ENCODE data around the gene RARB.

DNA sequence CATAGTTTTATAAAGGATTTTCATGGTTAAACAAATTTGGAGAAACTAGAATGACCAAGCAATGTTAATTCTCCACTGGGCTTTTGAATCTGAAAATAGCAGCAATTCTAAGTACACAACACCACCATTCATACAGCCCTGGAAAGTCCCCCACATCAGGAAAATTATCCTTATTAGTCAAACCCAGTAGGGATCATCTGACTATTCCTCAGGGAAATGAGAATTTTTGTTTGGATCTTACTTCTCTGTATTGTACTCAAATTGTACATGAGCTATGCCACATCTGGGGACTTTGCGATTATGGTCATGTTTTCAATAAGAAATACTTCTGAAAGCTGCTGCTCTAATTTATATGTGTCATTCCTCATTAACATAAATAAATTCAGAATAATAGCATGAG, 46.0 kb downstream of the RARB start:
- TF ChIP-seq OSR1 (CRISPR knock-in tag; IDR thresholded peaks at IDR 0.05) (no peak), TCF4 (CRISPR knock-in tag; IDR thresholded peaks at IDR 0.05; ENCODE audit: borderline replicate concordance) (no peak), RARB (CRISPR knock-in tag; IDR thresholded peaks at IDR 0.05) (no peak), ARNTL (CRISPR knock-in tag; IDR thresholded peaks at IDR 0.05; ENCODE audit: borderline replicate concordance, low read depth) (no peak), PPARA (CRISPR knock-in tag; IDR thresholded peaks at IDR 0.05; ENCODE audit: borderline replicate concordance) (no peak), ESRRG (CRISPR knock-in tag; IDR thresholded peaks at IDR 0.05) (no peak), ZC3H10 (CRISPR knock-in tag; IDR thresholded peaks at IDR 0.05) (no peak), ZNF565 (CRISPR knock-in tag; conservative IDR thresholded peaks at IDR 0.05; ENCODE audit: low read depth) (no peak), TOX (CRISPR knock-in tag; IDR thresholded peaks at IDR 0.05; ENCODE audit: borderline replicate concordance) (no peak), ISL1 (CRISPR knock-in tag; IDR thresholded peaks at IDR 0.05) (no peak), GLIS3 (CRISPR knock-in tag; IDR thresholded peaks at IDR 0.05) (no peak)
- TF ChIP-seq, protein P1, sequence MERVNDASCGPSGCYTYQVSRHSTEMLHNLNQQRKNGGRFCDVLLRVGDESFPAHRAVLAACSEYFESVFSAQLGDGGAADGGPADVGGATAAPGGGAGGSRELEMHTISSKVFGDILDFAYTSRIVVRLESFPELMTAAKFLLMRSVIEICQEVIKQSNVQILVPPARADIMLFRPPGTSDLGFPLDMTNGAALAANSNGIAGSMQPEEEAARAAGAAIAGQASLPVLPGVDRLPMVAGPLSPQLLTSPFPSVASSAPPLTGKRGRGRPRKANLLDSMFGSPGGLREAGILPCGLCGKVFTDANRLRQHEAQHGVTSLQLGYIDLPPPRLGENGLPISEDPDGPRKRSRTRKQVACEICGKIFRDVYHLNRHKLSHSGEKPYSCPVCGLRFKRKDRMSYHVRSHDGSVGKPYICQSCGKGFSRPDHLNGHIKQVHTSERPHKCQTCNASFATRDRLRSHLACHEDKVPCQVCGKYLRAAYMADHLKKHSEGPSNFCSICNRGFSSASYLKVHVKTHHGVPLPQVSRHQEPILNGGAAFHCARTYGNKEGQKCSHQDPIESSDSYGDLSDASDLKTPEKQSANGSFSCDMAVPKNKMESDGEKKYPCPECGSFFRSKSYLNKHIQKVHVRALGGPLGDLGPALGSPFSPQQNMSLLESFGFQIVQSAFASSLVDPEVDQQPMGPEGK (CRISPR knock-in tag; IDR thresholded peaks at IDR 0.05; ENCODE audit: borderline replicate concordance) = no peak
- TF ChIP-seq, protein P2, sequence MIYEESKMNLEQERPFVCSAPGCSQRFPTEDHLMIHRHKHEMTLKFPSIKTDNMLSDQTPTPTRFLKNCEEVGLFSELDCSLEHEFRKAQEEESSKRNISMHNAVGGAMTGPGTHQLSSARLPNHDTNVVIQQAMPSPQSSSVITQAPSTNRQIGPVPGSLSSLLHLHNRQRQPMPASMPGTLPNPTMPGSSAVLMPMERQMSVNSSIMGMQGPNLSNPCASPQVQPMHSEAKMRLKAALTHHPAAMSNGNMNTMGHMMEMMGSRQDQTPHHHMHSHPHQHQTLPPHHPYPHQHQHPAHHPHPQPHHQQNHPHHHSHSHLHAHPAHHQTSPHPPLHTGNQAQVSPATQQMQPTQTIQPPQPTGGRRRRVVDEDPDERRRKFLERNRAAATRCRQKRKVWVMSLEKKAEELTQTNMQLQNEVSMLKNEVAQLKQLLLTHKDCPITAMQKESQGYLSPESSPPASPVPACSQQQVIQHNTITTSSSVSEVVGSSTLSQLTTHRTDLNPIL (CRISPR knock-in tag; IDR thresholded peaks at IDR 0.05; ENCODE audit: low read depth) = no peak

Measured in SK-N-SH treated with all-trans-retinoic acid at 6 μM for 48 hours (cell line).